Endothelial cell of umbilical vein (primary cell): ENCODE measurements around the gene F2RL3. TPM values are rescaled to one million over a fixed set of nuclear protein-coding genes. Genes with fewer than 3 reads are reported as not detected.

Experiments
- BruUV-seq: library from RNA; stranded (reverse); fragments of 400-500 nt; replicated peaks from 2 replicates; lab custom pipeline; 2021; lab: Mats Ljungman, UMichigan
- CTCF ChIA-PET: fragments of 300-600, 350-600 bp; sonication (Branson Sonifier 250); formaldehyde crosslinking; loops from one replicate; lab custom pipeline; 2021; ENCODE audit warnings: antibody characterized with exemption, inconsistent platforms; lab: Charles Lee
- POLR2A ChIA-PET: fragments of 300-600, 350-600 bp; sonication (Branson Sonifier 250); formaldehyde crosslinking; loops from one replicate; lab custom pipeline; 2021; ENCODE audit warnings: antibody characterized with exemption, inconsistent platforms; lab: Charles Lee
- DNase-seq: peaks from one replicate; pipeline ENCODE4 v3.0.0-alpha.2; 2011; ENCODE audit warnings: low read depth, low spot score
- FAIRE-seq: peaks from 2 replicates; lab custom pipeline; 2011; peaks lifted over from hg19 to GRCh38; lab: Jason Lieb, UNC
- H2AFZ ChIP-seq: 2 replicates; pipeline ENCODE4 v1.6.0; 2012; ENCODE audit warnings: low read depth, low read length, control low read depth, inconsistent platforms
- H3K27ac ChIP-seq: 2 replicates; pipeline ENCODE4 v1.5.1; 2011; ENCODE audit warnings: low read depth, mild to moderate bottlenecking, control low read depth, low read length, moderate library complexity; ENCODE audit not compliant: insufficient read depth
- H3K27me3 ChIP-seq, 2 experiments: 2 replicates each; pipeline versions ENCODE4 v1.6.0 to v1.6.1; 2011; ENCODE audit warnings: low read length in 2 of 2, mixed read lengths in 1 of 2; ENCODE audit not compliant: control insufficient read depth in 2 of 2, insufficient read depth in 2 of 2
- H3K36me3 ChIP-seq, 2 experiments: 2 replicates in 1 of 2; 3 replicates in 1 of 2; pipeline ENCODE4 v1.5.1; 2011; ENCODE audit warnings: low read length in 2 of 2, mild to moderate bottlenecking in 1 of 2, moderate library complexity in 1 of 2; ENCODE audit not compliant: control insufficient read depth in 2 of 2, insufficient read depth in 2 of 2; ENCODE audit errors: extremely low read depth in 1 of 2
- H3K4me1 ChIP-seq: 3 replicates; pipeline ENCODE4 v1.5.1; 2011; ENCODE audit warnings: mild to moderate bottlenecking, low read length; ENCODE audit not compliant: control insufficient read depth, insufficient read depth; ENCODE audit errors: extremely low read depth
- H3K4me2 ChIP-seq: 2 replicates; pipeline ENCODE4 v1.6.1; 2011; ENCODE audit warnings: low read length, control low read depth, mixed read lengths; ENCODE audit not compliant: insufficient read depth
- H3K4me3 ChIP-seq, 3 experiments: fragments of 200-600 bp in 1 of 3; sonication (generic), shearing (Covaris generic) in 1 of 3; replicated peaks in 1 of 3; 2 replicates each; pipeline ENCODE4 v1.5.1; 2011 to 2016; ENCODE audit warnings: control low read depth in 3 of 3, low read length in 3 of 3, mild to moderate bottlenecking in 2 of 3, inconsistent platforms in 1 of 3, low read depth in 1 of 3, moderate library complexity in 1 of 3; ENCODE audit not compliant: insufficient read depth in 1 of 3
- H3K79me2 ChIP-seq: 2 replicates; pipeline ENCODE4 v1.6.0; 2012; ENCODE audit warnings: low read length, inconsistent platforms; ENCODE audit not compliant: control insufficient read depth, insufficient read depth
- H3K9ac ChIP-seq: replicated peaks from 2 replicates; pipeline ENCODE3; 2011; ENCODE audit warnings: low read length, control low read depth; ENCODE audit not compliant: insufficient read depth; ENCODE audit errors: extremely low read depth
- H3K9me1 ChIP-seq: replicated peaks from 3 replicates; pipeline ENCODE4 v1.6.0; 2011; ENCODE audit warnings: mild to moderate bottlenecking, low read length; ENCODE audit not compliant: control insufficient read depth, insufficient read depth; ENCODE audit errors: extremely low read depth
- H3K9me3 ChIP-seq: replicated peaks from 2 replicates; pipeline ENCODE4 v1.5.1; 2012; ENCODE audit warnings: low read length, inconsistent platforms; ENCODE audit not compliant: control insufficient read depth, insufficient read depth
- H4K20me1 ChIP-seq: replicated peaks from 2 replicates; pipeline ENCODE3; 2011; ENCODE audit warnings: mild to moderate bottlenecking, low read length; ENCODE audit not compliant: control insufficient read depth, insufficient read depth; ENCODE audit errors: extremely low read depth
- CTCF ChIP-seq, 2 donors: IDR thresholded peaks; 1 replicate in 1 of 2; 2 replicates in 1 of 2; pipeline ENCODE4 v1.5.1; 2011; ENCODE audit warnings: low read length in 2 of 2, mild to moderate bottlenecking in 2 of 2, moderate library complexity in 2 of 2, control low read depth in 1 of 2, inconsistent platforms in 1 of 2, low read depth in 1 of 2; ENCODE audit not compliant: insufficient read depth in 1 of 2; ENCODE audit errors: extremely low read depth in 1 of 2
- EZH2 ChIP-seq: IDR thresholded peaks from 2 replicates; pipeline ENCODE4 v1.6.1; 2012; ENCODE audit warnings: borderline replicate concordance, low read depth, mild to moderate bottlenecking, moderate library complexity, low read length, inconsistent platforms; ENCODE audit not compliant: severe bottlenecking
- FOS ChIP-seq: IDR thresholded peaks from 2 replicates; pipeline ENCODE4 v1.6.1; 2011; ENCODE audit warnings: mild to moderate bottlenecking, low read length, moderate library complexity, borderline replicate concordance; ENCODE audit not compliant: insufficient read depth
- GATA2 ChIP-seq: IDR thresholded peaks from 2 replicates; pipeline ENCODE4 v1.7.0; 2011; ENCODE audit warnings: low read depth, mild to moderate bottlenecking, moderate library complexity, mixed read lengths, low read length; ENCODE audit not compliant: insufficient read length, insufficient read depth
- JUN ChIP-seq: IDR thresholded peaks from 2 replicates; pipeline ENCODE4 v1.6.1; 2011; ENCODE audit warnings: borderline replicate concordance, low read depth; ENCODE audit not compliant: insufficient read length, insufficient read depth
- MAX ChIP-seq: IDR thresholded peaks from 2 replicates; pipeline ENCODE4 v1.6.1; 2011; ENCODE audit not compliant: insufficient read depth, insufficient read length
- MYC ChIP-seq: IDR thresholded peaks from one replicate; pipeline ENCODE4 v1.6.1; 2011; ENCODE audit warnings: mild to moderate bottlenecking, low read depth, low read length
- POLR2A ChIP-seq: IDR thresholded peaks from 2 replicates; pipeline ENCODE4 v1.6.1; 2012; ENCODE audit warnings: low read depth, mild to moderate bottlenecking, control low read depth, low read length
- POLR2AphosphoS5 ChIP-seq: IDR thresholded peaks from 2 replicates; pipeline ENCODE4 v1.6.1; 2012; ENCODE audit warnings: low read depth, mild to moderate bottlenecking, control low read depth, low read length, moderate library complexity; ENCODE audit not compliant: insufficient read depth
- dilution Hi-C: fragments of 300-500 bp; cut with MboI; formaldehyde crosslinking; loops from one replicate; pipeline ENCODE4 v1.15.0; 2019; ENCODE audit warnings: low sequenced_read_pairs; ENCODE audit not compliant: extremely low pct_ligation_motif_present
- intact Hi-C: fragments of 100-400 bp; cut with micrococcal nuclease; formaldehyde crosslinking; loops from one replicate; pipeline ENCODE4 v1.10.0; 2022
- polyA plus RNA-seq, 4 experiments: library from polyadenylated mRNA; depleted of rRNA in 3 of 4; stranded (reverse) in 3 of 4; unstranded in 1 of 4; fragments of >200 nt; gene quantifications; 2 replicates each; pipeline versions ENCODE4 v1.2.1 to v1.2.3, GENCODE V29; 2011 to 2012; ENCODE audit warnings: missing spikeins in 1 of 4
- total RNA-seq: library from RNA; stranded (reverse); gene quantifications from 2 replicates; pipeline ENCODE4 v1.2.3, GENCODE V29; 2021

Gene F2RL3
- total and polyA plus RNA-seq, 2 donors (not counting 3 experiments of a cell fraction or from before 2014, with no cell fraction given), result 1.2 to 1.7 TPM

- intact Hi-C loops, result no loop called here
- no peaks in the 10 kb centered on the region for H4K20me1 ChIP-seq
- no TSS peak for BruUV-seq
- H3K27ac ChIP-seq, result no peak overlapping the region
- H3K9me3 ChIP-seq, result no peaks in the 10 kb centered on the region
- CTCF ChIA-PET, result no interaction called here
- H3K4me1 ChIP-seq, result no peaks in the 10 kb centered on the region
- H3K79me2 ChIP-seq, result no peaks in the 10 kb centered on the region
- FAIRE-seq (no peak), DNase-seq (no peak)
- TF ChIP-seq MAX (no peak), GATA2 (no peak)
- POLR2A ChIA-PET, result no interaction called here
- no peak overlapping the region for H3K9ac ChIP-seq
- H3K4me2 ChIP-seq, result no peak overlapping the region
- H3K27me3 ChIP-seq, result no peaks in the 10 kb centered on the region
- H3K9me1 ChIP-seq, result no peaks in the 10 kb centered on the region
- no peak overlapping the region for H2AFZ ChIP-seq
- H3K36me3 ChIP-seq, result no peaks in the 10 kb centered on the region
- no peak overlapping the region for H3K4me3 ChIP-seq
- dilution Hi-C loops, result no loop called here
Observed at GRCh38 chr19:16917401-16917800, 28.6 kb downstream of the F2RL3 start.

GRCh38 chr19:16919496-16919895 is 30.7 kb downstream of the F2RL3 start:
- Histone ChIP-seq H3K4me1 (no peaks in the 10 kb centered on the region), H3K4me3 (no peak overlapping the region), H4K20me1 (no peaks in the 10 kb centered on the region), H2AFZ (no peak overlapping the region), H3K27me3 (no peaks in the 10 kb centered on the region), H3K36me3 (no peaks in the 10 kb centered on the region), H3K79me2 (no peaks in the 10 kb centered on the region), H3K4me2 (no peak overlapping the region), H3K27ac (no peak overlapping the region), H3K9me1 (no peaks in the 10 kb centered on the region), H3K9ac (no peak overlapping the region), H3K9me3 (no peaks in the 10 kb centered on the region)
- ChIA-PET CTCF (no interaction called here), POLR2A (no interaction called here)
- no peak for TF ChIP-seq POLR2A
- TF ChIP-seq POLR2AphosphoS5, result no peak
- no peak for TF ChIP-seq MYC
- no peak for TF ChIP-seq CTCF (IDR thresholded peaks at IDR 0.05; ENCODE audit: extremely low read depth in 1 of 2, insufficient read depth in 1 of 2, low read depth in 1 of 2, low read length in 2 of 2)
- TF ChIP-seq GATA2, result no peak
- TF ChIP-seq JUN, result no peak
- TF ChIP-seq MAX, result no peak
- TF ChIP-seq FOS, result no peak
- no peak for TF ChIP-seq EZH2
- BruUV-seq, result no TSS peak
- DNase-seq, result no peak
- intact Hi-C loops (no loop called here), dilution Hi-C loops (no loop called here)
- no peak for FAIRE-seq
